A549 treated with AZD2906 at 1 μM for 4 hours (cell line): ENCODE measurements around the gene KDM1A. TPM values are rescaled to one million over a fixed set of nuclear protein-coding genes. Genes with fewer than 3 reads are reported as not detected.

Source experiments
- total RNA-seq: library from RNA; stranded (reverse); fragments of 200-300 nt; extraction: Qiagen RNA extraction; gene quantifications from 5 replicates; pipeline ENCODE4 v1.2.3, GENCODE V29; 2022

The KDM1A gene
- 85.4 to 102 TPM (median 92.6 TPM) in 5 replicates for total RNA-seq

GRCh38 chr1:23019094-23019862 lies at the start of gene KDM1A:
Gene KDM1A (plus strand): TSS chr1:23019468. CDS start chr1:23019597, 129 bp downstream.

GRCh38 chr1:22972760-22973159 lies 46.5 kb upstream of the KDM1A start, which contains the start of gene LACTBL1:
Gene LACTBL1 (minus strand): TSS chr1:22972866. CDS start chr1:22972316, 550 bp downstream.

Other genes starting within 250 kb of the KDM1A start
- gene LACTBL1, start 46.6 kb upstream of the KDM1A start, total RNA-seq: not detected in 5 replicates
- not detected in 5 replicates for gene TEX46, start 3.6 kb upstream of the KDM1A start, total RNA-seq
- 17.4 to 26.1 TPM (median 18.8 TPM) in 5 replicates for gene LUZP1, start 149.4 kb downstream of the KDM1A start, total RNA-seq
- 11.3 to 13.1 TPM (median 12.0 TPM) in 5 replicates for gene HTR1D, start 198.0 kb downstream of the KDM1A start, total RNA-seq